ENCODE results near the gene MAP4K4. TPM values are rescaled to one million over a fixed set of nuclear protein-coding genes. Genes with fewer than 3 reads are reported as not detected.
A peak's percentile ranks its signal among the peaks of the same experiment; 100 is the strongest.

MAP4K4 gene
- total and polyA plus RNA-seq, 2 of the 13 experiments (the other 11 are each of a cell fraction or from before 2014, with no cell fraction given), result 105 to 264 TPM

- peak; percentile 83; the same call in 1 of the 2 replicates for TF ChIP-seq KAT7 (CRISPR knock-in tag; IDR thresholded peaks at IDR 0.05; ENCODE audit: borderline replicate concordance)
- no peak; the same call in 1 of the 2 replicates for TF ChIP-seq TOPORS (CRISPR knock-in tag; IDR thresholded peaks at IDR 0.05)
- no peak for TF ChIP-seq ZNF737 (CRISPR knock-in tag; IDR thresholded peaks at IDR 0.05; ENCODE audit: borderline replicate concordance)
- TF ChIP-seq SCMH1 (CRISPR knock-in tag; IDR thresholded peaks at IDR 0.05; ENCODE audit: borderline replicate concordance), result no peak
- TF ChIP-seq ZNF296 (CRISPR knock-in tag; conservative IDR thresholded peaks at IDR 0.05), result no peak
- TF ChIP-seq BHLHE40 (IDR thresholded peaks at IDR 0.05; ENCODE audit: low read length), result no peak
- TF ChIP-seq ZNF546 (CRISPR knock-in tag; conservative IDR thresholded peaks at IDR 0.05), result 0 out of 2 replicates have a peak, but pooled peaks have one; percentile 36
- TF ChIP-seq ZBTB7A (CRISPR knock-in tag; IDR thresholded peaks at IDR 0.05), result peak; percentile 79; the same call in 1 of the 2 replicates
- TF ChIP-seq SATB2 (CRISPR knock-in tag; IDR thresholded peaks at IDR 0.05), result 0 out of 2 replicates have a peak, but pooled peaks have one; percentile 40
- no peak for TF ChIP-seq ZNF253 (CRISPR knock-in tag; IDR thresholded peaks at IDR 0.05; ENCODE audit: borderline replicate concordance)
- TF ChIP-seq ZNF512B (CRISPR knock-in tag; IDR thresholded peaks at IDR 0.05; ENCODE audit: borderline replicate concordance), result peak; percentile 63; the same call in 1 of the 2 replicates
- TF ChIP-seq, protein P1, sequence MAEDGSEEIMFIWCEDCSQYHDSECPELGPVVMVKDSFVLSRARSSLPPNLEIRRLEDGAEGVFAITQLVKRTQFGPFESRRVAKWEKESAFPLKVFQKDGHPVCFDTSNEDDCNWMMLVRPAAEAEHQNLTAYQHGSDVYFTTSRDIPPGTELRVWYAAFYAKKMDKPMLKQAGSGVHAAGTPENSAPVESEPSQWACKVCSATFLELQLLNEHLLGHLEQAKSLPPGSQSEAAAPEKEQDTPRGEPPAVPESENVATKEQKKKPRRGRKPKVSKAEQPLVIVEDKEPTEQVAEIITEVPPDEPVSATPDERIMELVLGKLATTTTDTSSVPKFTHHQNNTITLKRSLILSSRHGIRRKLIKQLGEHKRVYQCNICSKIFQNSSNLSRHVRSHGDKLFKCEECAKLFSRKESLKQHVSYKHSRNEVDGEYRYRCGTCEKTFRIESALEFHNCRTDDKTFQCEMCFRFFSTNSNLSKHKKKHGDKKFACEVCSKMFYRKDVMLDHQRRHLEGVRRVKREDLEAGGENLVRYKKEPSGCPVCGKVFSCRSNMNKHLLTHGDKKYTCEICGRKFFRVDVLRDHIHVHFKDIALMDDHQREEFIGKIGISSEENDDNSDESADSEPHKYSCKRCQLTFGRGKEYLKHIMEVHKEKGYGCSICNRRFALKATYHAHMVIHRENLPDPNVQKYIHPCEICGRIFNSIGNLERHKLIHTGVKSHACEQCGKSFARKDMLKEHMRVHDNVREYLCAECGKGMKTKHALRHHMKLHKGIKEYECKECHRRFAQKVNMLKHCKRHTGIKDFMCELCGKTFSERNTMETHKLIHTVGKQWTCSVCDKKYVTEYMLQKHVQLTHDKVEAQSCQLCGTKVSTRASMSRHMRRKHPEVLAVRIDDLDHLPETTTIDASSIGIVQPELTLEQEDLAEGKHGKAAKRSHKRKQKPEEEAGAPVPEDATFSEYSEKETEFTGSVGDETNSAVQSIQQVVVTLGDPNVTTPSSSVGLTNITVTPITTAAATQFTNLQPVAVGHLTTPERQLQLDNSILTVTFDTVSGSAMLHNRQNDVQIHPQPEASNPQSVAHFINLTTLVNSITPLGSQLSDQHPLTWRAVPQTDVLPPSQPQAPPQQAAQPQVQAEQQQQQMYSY (CRISPR knock-in tag; IDR thresholded peaks at IDR 0.05), result no peak
- TF ChIP-seq, protein P2, sequence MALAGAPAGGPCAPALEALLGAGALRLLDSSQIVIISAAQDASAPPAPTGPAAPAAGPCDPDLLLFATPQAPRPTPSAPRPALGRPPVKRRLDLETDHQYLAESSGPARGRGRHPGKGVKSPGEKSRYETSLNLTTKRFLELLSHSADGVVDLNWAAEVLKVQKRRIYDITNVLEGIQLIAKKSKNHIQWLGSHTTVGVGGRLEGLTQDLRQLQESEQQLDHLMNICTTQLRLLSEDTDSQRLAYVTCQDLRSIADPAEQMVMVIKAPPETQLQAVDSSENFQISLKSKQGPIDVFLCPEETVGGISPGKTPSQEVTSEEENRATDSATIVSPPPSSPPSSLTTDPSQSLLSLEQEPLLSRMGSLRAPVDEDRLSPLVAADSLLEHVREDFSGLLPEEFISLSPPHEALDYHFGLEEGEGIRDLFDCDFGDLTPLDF (CRISPR knock-in tag; IDR thresholded peaks at IDR 0.05), result no peak
- peak; percentile 89 for TF ChIP-seq TBL1XR1 (IDR thresholded peaks at IDR 0.05; ENCODE audit: borderline replicate concordance, low read length, partially characterized antibody)
- TF ChIP-seq NR1H2 (CRISPR knock-in tag; IDR thresholded peaks at IDR 0.05; ENCODE audit: borderline replicate concordance, low read depth), result no peak
- TF ChIP-seq HOXA7 (CRISPR knock-in tag; IDR thresholded peaks at IDR 0.05), result no peak
- TF ChIP-seq ZNF746 (CRISPR knock-in tag; IDR thresholded peaks at IDR 0.05), result peak; percentile 26; the same call in 1 of the 2 replicates
- TF ChIP-seq RAD51 (IDR thresholded peaks at IDR 0.05; ENCODE audit: borderline replicate concordance), result no peak
- TF ChIP-seq GATAD1 (CRISPR knock-in tag; IDR thresholded peaks at IDR 0.05), result 0 out of 2 replicates have a peak, but pooled peaks have one; percentile 28
- TF ChIP-seq ZNF333 (CRISPR knock-in tag; IDR thresholded peaks at IDR 0.05; ENCODE audit: borderline replicate concordance), result no peak
- TF ChIP-seq ZC3H4 (CRISPR knock-in tag; IDR thresholded peaks at IDR 0.05; ENCODE audit: borderline replicate concordance), result no peak
- TF ChIP-seq MED1 (CRISPR knock-in tag; IDR thresholded peaks at IDR 0.05), result peak; percentile 82
- TF ChIP-seq CCDC6 (CRISPR knock-in tag; IDR thresholded peaks at IDR 0.05), result 0 out of 2 replicates have a peak, but pooled peaks have one; percentile 69
These were observed 35.9 kb downstream of the MAP4K4 start (continued) for GRCh38 chr2:101733257-101733993.
